HepG2 (cell line): ENCODE measurements around the gene NME7. TPM values are rescaled to one million over a fixed set of nuclear protein-coding genes. Genes with fewer than 3 reads are reported as not detected.

Experiments used
- AKAP8 ChIP-seq: sonication (generic); formaldehyde crosslinking; IDR thresholded peaks from 2 replicates; pipeline ENCODE4 v1.5.1; 2020; ENCODE audit warnings: mild to moderate bottlenecking, missing genetic modification reagents
- ATF4 ChIP-seq, 2 experiments: fragments of 450-650 bp in 1 of 2; sonication (generic) in 1 of 2; formaldehyde crosslinking; IDR thresholded peaks; 2 replicates each; pipeline versions ENCODE4 v1.5.0 to v1.8.0; 2020 to 2022; ENCODE audit warnings: mild to moderate bottlenecking in 1 of 2, missing genetic modification reagents in 1 of 2
- CEBPB ChIP-seq: IDR thresholded peaks from 2 replicates; pipeline ENCODE4 v1.6.1; 2011; ENCODE audit warnings: low read depth, low read length, improper control_type of control experiment, borderline replicate concordance
- CHD4 ChIP-seq: fragments of 200-600 bp; sonication (generic); IDR thresholded peaks from 2 replicates; pipeline ENCODE4 v1.7.0; 2017; ENCODE audit warnings: mild to moderate bottlenecking, low read length, borderline replicate concordance
- CREM ChIP-seq, 2 experiments: sonication (generic) in 1 of 2; formaldehyde crosslinking in 1 of 2; IDR thresholded peaks; 2 replicates each; pipeline versions ENCODE4 v1.4.0 to v1.6.1; 2016 to 2020; ENCODE audit warnings: antibody characterized with exemption in 1 of 2, mild to moderate bottlenecking in 1 of 2, missing genetic modification reagents in 1 of 2
- GFI1 ChIP-seq: sonication (generic); formaldehyde crosslinking; IDR thresholded peaks from 2 replicates; pipeline ENCODE4 v1.5.0; 2020; ENCODE audit warnings: missing genetic modification reagents, mild to moderate bottlenecking, borderline replicate concordance
- MXI1 ChIP-seq: IDR thresholded peaks from 3 replicates; pipeline ENCODE4 v1.6.1; 2012; ENCODE audit warnings: low read depth, low read length, inconsistent platforms, borderline replicate concordance
- NCOA5 ChIP-seq: sonication (generic); formaldehyde crosslinking; IDR thresholded peaks from 2 replicates; pipeline ENCODE4 v1.4.0; 2020; ENCODE audit warnings: missing genetic modification reagents
- PCBP2 ChIP-seq: fragments of 200-400 bp; formaldehyde crosslinking; optimal IDR thresholded peaks from 2 replicates; pipeline ENCODE3; 2018; ENCODE audit warnings: low read length, low read depth; ENCODE audit not compliant: poor library complexity, severe bottlenecking
- TARDBP ChIP-seq: sonication (generic); formaldehyde crosslinking; IDR thresholded peaks from 2 replicates; pipeline ENCODE4 v1.8.0; 2022; ENCODE audit warnings: mild to moderate bottlenecking, missing genetic modification reagents
- ZNF772 ChIP-seq: sonication (generic); formaldehyde crosslinking; IDR thresholded peaks from 2 replicates; pipeline ENCODE4 v1.5.0; 2020; ENCODE audit warnings: mild to moderate bottlenecking, missing genetic modification reagents
- polyA plus RNA-seq, 8 experiments: library from polyadenylated mRNA; depleted of rRNA in 3 of 8; stranded (reverse) in 7 of 8; unstranded in 1 of 8; fragments of >200 nt; fragmentation: Illumina TruSeq in 4 of 8; extraction: Trizol in 4 of 8; gene quantifications; 2 replicates each; pipeline versions ENCODE4 v1.2.1 to v1.2.3, GENCODE V29; 2011 to 2016; ENCODE audit warnings: low read depth in 4 of 8, missing spikeins in 1 of 8, mixed read lengths in 1 of 8; ENCODE audit not compliant: insufficient read depth in 1 of 8
- total RNA-seq, 5 experiments: library from RNA; depleted of rRNA; stranded (reverse); fragments of >200 nt; fragmentation: Illumina TruSeq; extraction: Trizol; gene quantifications; 2 replicates each; pipeline ENCODE4 v1.2.3, GENCODE V29; 2016; ENCODE audit warnings: low read depth in 1 of 5
- TF ChIP-seq, protein P1 (sequence below): sonication (generic); formaldehyde crosslinking; IDR thresholded peaks from 2 replicates; pipeline ENCODE4 v1.4.0; 2020; ENCODE audit warnings: mild to moderate bottlenecking, missing genetic modification reagents
- TF ChIP-seq, protein P2 (sequence below): sonication (generic); formaldehyde crosslinking; IDR thresholded peaks from 2 replicates; pipeline ENCODE4 v1.4.0; 2020; ENCODE audit warnings: missing genetic modification reagents

The NME7 gene
- total and polyA plus RNA-seq, 2 of the 13 experiments (the other 11 are each of a cell fraction or from before 2014, with no cell fraction given): 9.4 to 22.5 TPM

GRCh38 chr1:169149555-169150286 lies 217.9 kb downstream of the NME7 start (continued):
- TF ChIP-seq, protein P1, sequence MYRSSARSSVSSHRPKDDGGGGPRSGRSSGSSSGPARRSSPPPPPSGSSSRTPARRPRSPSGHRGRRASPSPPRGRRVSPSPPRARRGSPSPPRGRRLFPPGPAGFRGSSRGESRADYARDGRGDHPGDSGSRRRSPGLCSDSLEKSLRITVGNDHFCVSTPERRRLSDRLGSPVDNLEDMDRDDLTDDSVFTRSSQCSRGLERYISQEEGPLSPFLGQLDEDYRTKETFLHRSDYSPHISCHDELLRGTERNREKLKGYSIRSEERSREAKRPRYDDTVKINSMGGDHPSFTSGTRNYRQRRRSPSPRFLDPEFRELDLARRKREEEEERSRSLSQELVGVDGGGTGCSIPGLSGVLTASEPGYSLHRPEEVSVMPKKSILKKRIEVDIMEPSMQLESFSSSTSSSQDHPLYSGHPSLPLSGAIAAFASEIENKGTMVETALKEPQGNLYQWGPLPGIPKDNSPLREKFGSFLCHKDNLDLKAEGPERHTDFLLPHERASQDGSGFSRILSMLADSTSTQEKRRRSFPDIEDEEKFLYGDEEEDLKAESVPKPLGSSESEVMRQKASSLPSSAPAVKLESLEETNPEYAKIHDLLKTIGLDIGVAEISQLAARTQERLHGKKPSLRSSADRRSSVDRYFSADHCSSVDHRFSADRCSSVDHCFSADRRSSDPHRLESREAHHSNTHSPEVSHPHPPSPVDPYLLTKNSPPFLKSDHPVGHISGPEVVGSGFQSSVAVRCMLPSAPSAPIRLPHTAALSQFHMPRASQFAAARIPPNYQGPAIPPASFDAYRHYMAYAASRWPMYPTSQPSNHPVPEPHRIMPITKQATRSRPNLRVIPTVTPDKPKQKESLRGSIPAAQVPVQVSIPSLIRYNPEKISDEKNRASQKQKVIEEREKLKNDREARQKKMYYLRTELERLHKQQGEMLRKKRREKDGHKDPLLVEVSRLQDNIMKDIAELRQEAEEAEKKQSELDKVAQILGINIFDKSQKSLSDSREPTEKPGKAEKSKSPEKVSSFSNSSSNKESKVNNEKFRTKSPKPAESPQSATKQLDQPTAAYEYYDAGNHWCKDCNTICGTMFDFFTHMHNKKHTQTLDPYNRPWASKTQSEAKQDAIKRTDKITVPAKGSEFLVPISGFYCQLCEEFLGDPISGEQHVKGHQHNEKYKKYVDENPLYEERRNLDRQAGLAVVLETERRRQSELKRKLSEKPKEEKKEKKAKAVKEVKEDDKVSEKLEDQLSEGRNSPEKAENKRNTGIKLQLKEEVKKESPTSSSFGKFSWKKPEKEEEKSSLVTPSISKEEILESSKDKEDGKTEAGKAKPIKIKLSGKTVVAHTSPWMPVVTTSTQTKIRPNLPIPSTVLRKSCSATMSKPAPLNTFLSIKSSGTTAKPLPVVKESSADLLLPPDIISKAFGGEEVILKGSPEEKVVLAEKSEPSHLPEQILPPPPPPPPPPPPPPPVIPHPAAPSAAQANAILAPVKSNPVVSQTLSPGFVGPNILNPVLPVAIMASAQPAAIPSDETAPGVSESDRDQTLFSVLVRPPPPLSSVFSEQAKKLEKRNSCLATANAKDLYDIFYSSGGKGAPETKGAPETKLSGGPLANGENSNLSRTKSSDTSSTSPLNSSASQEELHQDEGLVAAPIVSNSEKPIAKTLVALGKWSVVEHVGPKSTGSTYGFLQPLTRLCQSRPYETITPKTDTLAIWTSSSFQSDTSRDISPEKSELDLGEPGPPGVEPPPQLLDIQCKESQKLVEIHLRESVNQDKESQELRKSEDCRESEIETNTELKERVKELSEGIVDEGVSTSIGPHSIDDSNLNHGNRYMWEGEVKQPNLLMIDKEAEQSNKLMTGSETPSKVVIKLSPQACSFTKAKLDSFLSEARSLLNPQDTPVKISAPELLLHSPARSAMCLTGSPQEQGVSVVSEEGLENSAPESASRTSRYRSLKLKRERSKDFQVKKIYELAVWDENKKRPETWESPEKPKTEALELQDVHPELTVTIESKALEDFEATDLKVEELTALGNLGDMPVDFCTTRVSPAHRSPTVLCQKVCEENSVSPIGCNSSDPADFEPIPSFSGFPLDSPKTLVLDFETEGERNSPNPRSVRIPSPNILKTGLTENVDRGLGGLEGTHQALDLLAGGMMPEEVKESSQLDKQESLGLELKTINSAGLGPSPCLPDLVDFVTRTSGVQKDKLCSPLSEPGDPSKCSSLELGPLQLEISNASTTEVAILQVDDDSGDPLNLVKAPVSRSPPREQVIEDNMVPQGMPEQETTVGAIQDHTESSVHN: no peak
- TF ChIP-seq TARDBP (no peak), NCOA5 (CRISPR knock-in tag) (no peak), CEBPB (peak; percentile 51; the same call in 1 of the 2 replicates), CHD4 (0 out of 2 replicates have a peak, but pooled peaks have one; percentile 4), CREM (IDR thresholded peaks at IDR 0.05) (no peak), CREM (CRISPR knock-in tag; IDR thresholded peaks at IDR 0.05) (no peak), MXI1 (no peak), PCBP2 (no peak), AKAP8 (CRISPR knock-in tag) (no peak), ATF4 (CRISPR knock-in tag; IDR thresholded peaks at IDR 0.05) (peak in 1 of 2 experiments; percentile 65; a peak in 1 of 4 replicates), ZNF772 (CRISPR knock-in tag) (no peak), GFI1 (CRISPR knock-in tag) (no peak)
- TF ChIP-seq, protein P2, sequence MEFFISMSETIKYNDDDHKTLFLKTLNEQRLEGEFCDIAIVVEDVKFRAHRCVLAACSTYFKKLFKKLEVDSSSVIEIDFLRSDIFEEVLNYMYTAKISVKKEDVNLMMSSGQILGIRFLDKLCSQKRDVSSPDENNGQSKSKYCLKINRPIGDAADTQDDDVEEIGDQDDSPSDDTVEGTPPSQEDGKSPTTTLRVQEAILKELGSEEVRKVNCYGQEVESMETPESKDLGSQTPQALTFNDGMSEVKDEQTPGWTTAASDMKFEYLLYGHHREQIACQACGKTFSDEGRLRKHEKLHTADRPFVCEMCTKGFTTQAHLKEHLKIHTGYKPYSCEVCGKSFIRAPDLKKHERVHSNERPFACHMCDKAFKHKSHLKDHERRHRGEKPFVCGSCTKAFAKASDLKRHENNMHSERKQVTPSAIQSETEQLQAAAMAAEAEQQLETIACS (CRISPR knock-in tag): no peak
